DMS53 treated with DMSO at 0.1 percent for 48 hours (cell line): ENCODE measurements around the gene FITM2.

Experiments used
- DNase-seq: peaks from one replicate; lab custom pipeline; 2025; ENCODE audit not compliant: unreplicated experiment; lab: John Stamatoyannopoulos, UW

The FITM2 gene

DNA sequence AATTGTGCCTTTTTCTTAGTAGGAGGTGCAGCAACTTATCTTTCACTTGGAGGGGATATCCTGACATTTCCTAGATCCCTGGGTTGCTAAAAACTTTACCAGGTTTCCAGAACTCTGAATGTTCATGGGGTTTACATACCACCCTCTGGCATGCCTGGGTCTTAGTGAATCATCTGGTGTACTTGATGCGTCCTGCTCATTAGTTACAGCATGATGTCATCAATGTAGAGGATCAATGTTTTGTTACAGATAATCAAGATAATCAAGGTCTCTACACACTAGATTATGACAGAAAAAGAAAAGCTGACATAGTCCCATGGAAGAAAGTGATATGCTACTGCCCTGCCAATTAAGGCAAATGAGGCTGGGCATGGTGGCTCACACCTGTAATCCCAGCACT, 27.0 kb downstream of the FITM2 start:
- DNase-seq, result no peak

DNA sequence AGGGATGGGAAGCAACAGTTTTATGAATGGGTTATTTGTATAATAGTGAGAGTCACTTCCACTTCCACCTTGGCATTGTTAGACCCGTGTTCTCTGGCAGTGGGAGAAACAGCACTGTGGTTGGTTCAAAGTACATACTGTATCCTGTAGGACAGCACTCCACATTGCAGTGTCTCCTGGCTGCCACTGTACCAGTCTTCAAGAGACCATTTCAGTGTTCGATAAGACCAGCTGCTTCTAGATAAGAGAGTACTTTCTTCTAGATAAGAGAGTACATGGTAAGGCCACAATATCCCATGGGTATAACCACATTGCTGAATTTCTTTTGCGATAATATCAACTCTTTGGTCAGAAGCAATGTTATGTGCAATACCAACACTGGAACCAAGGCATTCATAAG, 28.8 kb downstream of the FITM2 start:
- DNase-seq, result no peak

GRCh38 chr20:44280387-44280786, 30.6 kb downstream of the FITM2 start:
- DNase-seq, result no peak

DNA sequence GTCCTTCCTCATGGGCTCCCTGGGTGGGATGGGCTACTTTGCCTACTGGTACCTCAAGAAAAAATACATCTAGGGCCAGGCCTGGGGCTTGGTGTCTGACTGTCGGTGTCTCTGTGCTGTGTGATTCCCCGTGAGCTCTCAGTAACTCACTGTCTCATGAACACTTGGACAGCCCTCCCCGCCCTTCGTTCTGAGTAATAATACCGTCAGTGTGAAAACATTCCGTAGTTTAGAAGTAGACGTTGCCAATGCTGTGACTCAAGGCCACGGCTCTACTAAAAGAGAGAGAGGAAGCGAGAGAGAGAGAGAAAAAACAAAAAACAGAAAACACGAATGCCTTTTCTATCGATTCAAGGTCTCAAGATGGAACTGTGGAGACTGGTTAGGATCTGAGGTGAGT, 31.8 kb downstream of the FITM2 start:
- no peak for DNase-seq

GRCh38 chr20:44274303-44275017, 36.5 kb downstream of the FITM2 start:
- no peak for DNase-seq

GRCh38 chr20:44273231-44274215, 37.5 kb downstream of the FITM2 start:
- DNase-seq, result no peak

DNA sequence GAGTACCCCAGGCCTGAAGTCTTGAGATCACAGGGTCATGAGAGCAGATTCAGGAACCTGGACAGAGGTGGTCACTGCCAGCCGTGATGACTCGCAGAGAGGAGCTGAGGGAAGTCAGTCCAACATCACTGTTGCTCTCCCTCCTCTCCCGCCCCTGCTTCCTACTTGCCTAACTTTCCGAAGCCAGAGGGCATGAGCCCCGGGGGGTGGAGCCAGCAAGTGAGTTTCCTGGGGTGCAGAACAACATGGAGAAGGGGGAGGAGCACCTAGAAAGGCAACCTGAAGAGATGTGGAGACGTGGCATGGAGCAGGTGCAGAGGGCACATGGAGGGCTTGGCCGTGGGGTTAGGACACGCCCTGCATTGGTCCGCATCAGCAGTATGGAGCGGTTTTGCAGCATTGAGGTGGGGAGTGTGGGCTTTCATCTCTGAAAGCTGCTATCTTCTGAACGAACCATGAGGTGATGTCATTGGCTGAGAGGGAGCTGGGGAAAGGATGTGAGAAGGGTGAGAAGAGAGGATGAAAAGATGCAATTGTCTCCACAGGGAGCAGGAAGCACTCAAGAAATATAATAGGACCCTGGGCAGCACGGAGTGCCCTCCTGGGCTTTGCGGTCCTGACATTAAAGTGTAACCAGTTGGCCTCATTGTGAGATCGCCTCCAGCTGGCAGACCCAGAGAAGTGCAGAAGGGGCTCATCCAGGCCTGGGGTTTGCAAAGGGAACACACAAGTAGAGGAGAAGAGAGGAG, 38.9 kb downstream of the FITM2 start:
- no peak for DNase-seq

GRCh38 chr20:44268802-44269201, 42.2 kb downstream of the FITM2 start:
- no peak for DNase-seq

DNA sequence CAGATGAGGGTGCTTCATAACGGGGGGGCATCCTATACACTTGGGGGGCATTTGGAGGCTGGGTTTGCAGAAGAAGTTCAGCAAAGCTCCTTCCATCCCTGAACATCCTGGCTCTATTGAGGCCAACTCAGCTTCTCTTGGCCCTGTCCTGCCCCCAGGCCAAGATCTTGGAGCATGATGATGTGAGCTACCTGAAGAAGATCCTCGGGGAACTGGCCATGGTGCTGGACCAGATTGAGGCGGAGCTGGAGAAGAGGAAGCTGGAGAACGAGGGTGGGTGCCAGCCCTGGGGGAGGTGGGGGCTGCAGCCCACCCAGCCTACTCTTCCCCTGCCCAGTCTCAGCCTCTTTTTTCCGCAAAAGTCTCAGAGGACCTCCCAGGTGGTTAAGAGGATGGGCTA, 46.7 kb downstream of the FITM2 start:
- no peak for DNase-seq

GRCh38 chr20:44258226-44258890, 52.6 kb downstream of the FITM2 start:
- DNase-seq, result no peak

GRCh38 chr20:44256961-44257360, 54.0 kb downstream of the FITM2 start:
- DNase-seq, result no peak

GRCh38 chr20:44255942-44256341, 55.1 kb downstream of the FITM2 start:
- DNase-seq, result no peak

DNA sequence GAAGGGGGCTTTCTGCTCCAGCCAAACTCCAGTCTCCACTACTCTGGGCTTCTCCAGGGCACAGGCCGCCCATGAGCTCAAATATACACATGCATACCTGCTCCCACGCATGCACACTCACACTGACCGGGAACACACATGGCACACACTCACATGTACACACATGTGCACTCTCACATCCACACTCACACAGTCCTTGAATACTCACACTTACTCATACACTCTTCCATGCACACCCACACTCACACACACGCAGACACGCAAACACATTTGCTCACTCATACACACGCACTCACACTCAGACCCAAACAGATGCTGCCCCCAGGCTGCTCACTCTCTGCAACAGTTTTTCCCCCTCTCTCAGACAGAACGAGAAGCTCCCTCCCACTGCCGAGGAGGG, 56.9 kb downstream of the FITM2 start:
- DNase-seq, result no peak

- DNase-seq, result no peak
Observed at GRCh38 chr20:44253528-44253927, 57.5 kb downstream of the FITM2 start.
